ENCODE measurements around the gene EFHC1. TPM values are rescaled to one million over a fixed set of nuclear protein-coding genes. Genes with fewer than 3 reads are reported as not detected.

Gene EFHC1
- total RNA-seq, 1 experiment from 2014 or later, result 12.4 TPM

DNA sequence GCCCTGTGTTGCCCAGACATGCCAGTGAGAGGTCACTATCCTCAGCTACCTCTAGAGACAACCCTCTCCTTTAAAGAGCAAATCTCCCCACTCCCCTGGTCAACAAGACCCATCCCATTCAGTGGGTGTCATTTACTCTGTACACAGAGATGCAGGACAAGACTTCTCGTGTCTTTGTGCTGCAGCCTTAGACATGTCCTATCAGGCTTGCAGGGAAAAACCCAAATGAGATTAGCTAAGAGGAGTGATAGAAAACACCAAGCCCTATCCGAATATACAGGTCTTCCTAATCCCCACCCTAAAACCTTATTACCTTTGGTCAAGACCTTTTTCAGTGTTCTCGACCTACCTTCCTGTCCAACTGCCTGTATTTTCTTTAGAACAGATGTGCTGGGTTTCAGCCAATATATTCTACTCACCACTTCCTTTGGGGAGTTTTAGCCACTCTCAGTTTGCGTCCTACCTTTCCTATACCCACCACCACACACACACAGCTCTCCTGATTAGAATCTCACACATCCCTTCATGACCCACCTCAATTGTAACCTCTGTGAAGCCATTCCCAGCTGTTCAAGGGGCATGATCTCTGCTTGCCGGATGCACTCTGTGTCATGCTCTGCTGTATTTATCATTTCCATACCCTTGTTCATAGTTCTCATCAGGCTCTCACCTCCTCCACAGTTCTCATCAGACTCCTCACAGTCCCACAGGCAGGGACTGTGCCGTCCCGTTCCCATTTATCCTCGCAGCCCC, 117.0 kb downstream of the EFHC1 start:
- Histone ChIP-seq H3K27me3 (ENCODE audit: insufficient read depth, low read length) (no peaks in the 10 kb centered on the region), H3K27ac (ENCODE audit: low read depth, low read length) (no peak overlapping the region), H3K4me2 (ENCODE audit: low read length) (no peak overlapping the region), H3K9me2 (ENCODE audit: insufficient read depth) (no peaks in the 10 kb centered on the region), H3K79me2 (ENCODE audit: insufficient read depth, low read length) (peaks cover 14% of the 10 kb centered on the region; the same call in 1 of the 2 replicates), H4K20me1 (ENCODE audit: insufficient read depth) (no peaks in the 10 kb centered on the region), H3K4me1 (ENCODE audit: control insufficient read depth in 1 of 2, insufficient read depth in 2 of 2, low read length in 2 of 2) (peaks cover 0 to 10% of the 10 kb centered on the region in 2 experiments; a peak in 1 of 4 replicates), H3K9me3 (ENCODE audit: control insufficient read depth in 1 of 2, insufficient read depth in 1 of 2, low read depth in 1 of 2, low read length in 2 of 2) (no peaks in the 10 kb centered on the region), H3K36me3 (ENCODE audit: control insufficient read depth in 1 of 2, insufficient read depth in 2 of 2, low read length in 2 of 2) (no peaks in the 10 kb centered on the region), H2AFZ (ENCODE audit: low read depth, low read length, poor library complexity, severe bottlenecking) (no peak overlapping the region), H3K9ac (ENCODE audit: low read length) (no peak overlapping the region), H3K4me3 (replicated peaks in 1 of 2; ENCODE audit: low read depth in 1 of 2, low read length in 2 of 2) (no peak overlapping the region)
- intact Hi-C loops (cut with micrococcal nuclease), result no loop called here
- DNase-seq (ENCODE audit: low read depth, low spot score) (no peak), ATAC-seq (no peak)
- TF ChIP-seq TCF7L2 (IDR thresholded peaks at IDR 0.05; ENCODE audit: borderline replicate concordance, extremely low read depth, insufficient read depth, insufficient read length), result no peak
- ChIA-PET RAD21 (ENCODE audit: low non-redundant PET in 1 of 2, low total read pairs in 2 of 2, uncharacterized antibody in 2 of 2, unreplicated experiment in 2 of 2) (no interaction called here), POLR2A (no interaction called here), CTCF (no interaction called here)
- no TSS peak for BruUV-seq (replicated peaks)

DNA sequence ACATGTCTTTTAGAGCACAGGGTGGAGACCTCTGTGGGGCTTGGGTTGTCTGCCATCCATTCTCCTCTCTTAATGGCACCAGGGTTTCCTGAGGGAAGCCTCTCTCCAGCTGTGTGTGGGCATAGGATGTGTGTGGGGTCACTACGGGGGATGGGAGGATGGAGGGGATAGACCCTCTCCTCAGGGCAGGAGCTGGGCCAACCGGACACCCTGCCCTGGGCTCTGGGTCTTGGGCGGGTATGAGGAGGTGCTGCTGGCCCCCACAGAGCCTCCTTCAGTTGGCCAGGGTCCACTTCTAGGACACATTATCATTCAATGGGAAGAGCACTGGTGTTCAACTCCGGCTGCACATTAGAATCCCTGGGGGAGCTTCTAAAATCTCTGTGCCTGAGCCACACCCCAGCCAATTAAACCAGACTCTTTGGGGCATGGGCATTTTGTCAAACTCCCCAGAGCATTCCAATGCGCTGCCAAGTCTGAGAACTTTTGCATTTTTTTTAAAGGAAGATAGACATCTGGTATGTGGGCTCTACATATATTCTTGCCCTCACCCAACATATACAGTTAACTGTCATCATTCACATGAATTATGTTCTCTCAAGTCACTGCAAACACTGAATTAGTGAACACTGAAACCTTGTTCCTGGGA, 118.2 kb downstream of the EFHC1 start:
- H3K36me3 ChIP-seq (ENCODE audit: control insufficient read depth in 1 of 2, insufficient read depth in 2 of 2, low read length in 2 of 2), result no peaks in the 10 kb centered on the region
- H3K27ac ChIP-seq (ENCODE audit: low read depth, low read length), result no peak overlapping the region
- ATAC-seq (no peak), DNase-seq (ENCODE audit: low read depth, low spot score) (no peak)
- H3K9ac ChIP-seq (ENCODE audit: low read length), result no peak overlapping the region
- TF ChIP-seq JUND (IDR thresholded peaks at IDR 0.05), result no peak
- H3K9me2 ChIP-seq (ENCODE audit: insufficient read depth), result no peaks in the 10 kb centered on the region
- POLR2A ChIA-PET, result no interaction called here
- RAD21 ChIA-PET (ENCODE audit: low non-redundant PET in 1 of 2, low total read pairs in 2 of 2, uncharacterized antibody in 2 of 2, unreplicated experiment in 2 of 2), result no interaction called here
- intact Hi-C loops (cut with micrococcal nuclease), result no loop called here
- H3K4me1 ChIP-seq (ENCODE audit: control insufficient read depth in 1 of 2, insufficient read depth in 2 of 2, low read length in 2 of 2), result peaks cover 0 to 13% of the 10 kb centered on the region in 2 experiments; a peak in 1 of 4 replicates
- H3K27me3 ChIP-seq (ENCODE audit: insufficient read depth, low read length), result no peaks in the 10 kb centered on the region
- no peak overlapping the region for H2AFZ ChIP-seq (ENCODE audit: low read depth, low read length, poor library complexity, severe bottlenecking)
- H3K4me2 ChIP-seq (ENCODE audit: low read length), result no peak overlapping the region
- H3K9me3 ChIP-seq (ENCODE audit: control insufficient read depth in 1 of 2, insufficient read depth in 1 of 2, low read depth in 1 of 2, low read length in 2 of 2), result no peaks in the 10 kb centered on the region
- no peak overlapping the region for H3K4me3 ChIP-seq (replicated peaks in 1 of 2; ENCODE audit: low read depth in 1 of 2, low read length in 2 of 2)
- no TSS peak for BruUV-seq (replicated peaks)
- CTCF ChIA-PET, result no interaction called here
- no peaks in the 10 kb centered on the region for H4K20me1 ChIP-seq (ENCODE audit: insufficient read depth)
- peaks cover 14% of the 10 kb centered on the region; the same call in 1 of the 2 replicates for H3K79me2 ChIP-seq (ENCODE audit: insufficient read depth, low read length)

Measured in HCT116 (cell line).